Putamen (tissue), 1 donor: ENCODE data around the gene CYGB.

Source experiments
- DNase-seq: peaks from one replicate; pipeline ENCODE4 v3.0.0-alpha.2; 2016; ENCODE audit warnings: low spot score

The CYGB gene

GRCh38 chr17:76481071-76481655 is 56.3 kb downstream of the CYGB start:
- peak; percentile 38 for DNase-seq

GRCh38 chr17:76480632-76481031 is 56.9 kb downstream of the CYGB start:
- no peak for DNase-seq

- no peak for DNase-seq
Observed at GRCh38 chr17:76479515-76480060, 57.9 kb downstream of the CYGB start.

GRCh38 chr17:76478730-76479514 is 58.6 kb downstream of the CYGB start:
- DNase-seq = no peak

- DNase-seq = no peak
Observed at GRCh38 chr17:76478097-76478496, 59.4 kb downstream of the CYGB start.

GRCh38 chr17:76477576-76477975 is 59.9 kb downstream of the CYGB start:
- DNase-seq = no peak
